Measurements from ENCODE around the gene HEMK1.

HEMK1 gene

DNA sequence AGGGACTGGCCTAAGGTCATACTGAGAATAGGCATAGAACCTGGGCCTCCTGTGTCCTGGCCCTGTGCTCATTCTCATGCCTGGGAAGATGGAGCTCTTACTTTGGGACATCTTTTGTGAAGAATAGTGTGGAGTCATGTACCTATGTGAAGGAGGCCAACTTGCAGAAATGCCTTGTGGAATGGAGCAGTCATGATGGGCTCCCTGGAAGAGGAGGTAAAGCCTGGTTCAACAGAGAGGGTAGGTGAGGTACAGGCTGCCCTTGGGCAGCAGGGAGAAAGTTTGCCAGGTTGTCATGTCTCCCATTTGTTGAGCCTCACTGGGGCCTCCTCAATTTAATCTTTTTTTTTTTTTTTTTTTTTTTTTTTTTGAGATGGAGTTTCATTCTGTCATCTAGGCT, 65.7 kb downstream of the HEMK1 start:
- no peak for DNase-seq (ENCODE audit: low read depth, low spot score)

DNA sequence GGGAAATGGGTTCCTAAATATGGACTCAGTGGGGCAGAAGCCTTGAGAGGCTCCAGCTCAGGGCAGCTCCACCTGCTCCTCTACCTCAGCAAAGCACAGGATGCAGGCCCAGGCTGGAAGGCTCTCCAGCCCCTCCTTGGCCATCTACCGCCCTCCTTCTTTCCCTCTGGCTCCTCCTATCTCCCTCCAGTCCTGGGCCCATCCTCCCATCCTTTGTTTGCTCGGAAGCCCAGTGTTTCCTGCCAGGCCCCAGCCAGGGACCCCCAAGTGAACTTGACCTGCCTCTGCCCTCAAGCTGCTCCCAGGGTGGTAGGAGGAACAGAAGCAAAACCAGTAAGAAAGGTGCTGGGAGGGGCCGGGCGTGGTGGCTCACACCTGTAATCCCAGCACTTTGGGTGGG, 67.7 kb downstream of the HEMK1 start:
- no peak for DNase-seq (ENCODE audit: low read depth, low spot score)

DNA sequence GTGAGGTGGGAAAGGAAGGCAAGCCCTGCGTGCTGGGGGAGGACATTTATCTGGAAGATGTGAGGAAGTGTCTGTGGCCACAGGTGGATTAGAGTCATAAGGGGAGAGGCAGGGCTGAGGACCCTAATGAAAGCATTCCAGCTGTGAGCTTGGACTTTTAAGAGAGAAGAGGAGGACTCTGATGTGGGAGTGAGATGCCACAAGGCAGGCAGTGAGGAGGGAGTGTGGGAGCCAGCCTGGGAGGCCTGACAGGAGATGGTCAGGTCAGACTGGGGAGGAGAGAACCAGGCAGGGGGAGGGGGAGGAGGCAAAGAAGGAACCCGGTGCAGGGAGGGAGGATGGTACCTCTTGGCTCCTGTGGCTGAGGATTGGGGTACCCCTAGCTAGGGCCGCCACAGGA, 68.6 kb downstream of the HEMK1 start:
- DNase-seq (ENCODE audit: low read depth, low spot score) = no peak

DNA sequence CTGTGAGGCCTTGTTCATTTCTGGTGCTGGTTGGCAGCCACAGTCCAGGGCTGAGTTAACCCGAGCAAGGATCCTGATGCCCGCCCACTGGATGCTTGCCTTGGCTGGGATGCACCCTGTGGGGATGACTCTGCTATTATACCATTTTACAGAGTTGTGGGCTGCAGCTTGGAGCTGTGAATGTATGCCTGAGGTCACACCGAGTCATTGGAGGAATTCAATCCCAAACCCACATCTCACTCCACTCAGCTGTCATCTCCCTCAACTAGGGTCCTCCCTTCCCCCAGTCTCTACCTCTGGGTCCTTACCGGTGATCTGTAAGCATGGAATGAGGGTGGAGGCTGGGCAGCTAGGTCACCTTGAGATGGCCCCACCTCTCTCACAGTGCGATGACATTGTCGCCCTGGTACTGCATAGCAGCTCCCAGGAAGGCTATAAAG, 69.8 kb downstream of the HEMK1 start:
- DNase-seq (ENCODE audit: low read depth, low spot score) = no peak

DNA sequence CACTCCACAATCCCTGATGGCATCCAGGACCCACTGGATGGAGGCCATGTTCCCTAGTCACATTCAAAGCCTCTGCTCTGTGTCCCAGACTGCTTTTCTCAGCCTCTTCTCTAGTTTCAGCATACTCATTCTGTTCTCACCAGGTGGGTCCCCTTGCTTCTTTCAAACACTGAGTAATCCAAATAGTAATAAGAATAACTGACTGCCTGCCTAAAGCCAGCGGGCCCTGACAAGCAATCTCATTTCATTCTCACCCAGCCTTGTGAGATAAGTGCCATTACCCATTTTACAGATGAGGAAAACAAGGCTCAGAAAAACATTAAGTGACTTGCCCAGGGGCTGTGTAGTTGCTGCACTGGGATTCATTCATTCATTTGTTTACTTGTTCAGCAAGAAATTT, 73.1 kb downstream of the HEMK1 start:
- DNase-seq (ENCODE audit: low read depth, low spot score) = no peak

DNA sequence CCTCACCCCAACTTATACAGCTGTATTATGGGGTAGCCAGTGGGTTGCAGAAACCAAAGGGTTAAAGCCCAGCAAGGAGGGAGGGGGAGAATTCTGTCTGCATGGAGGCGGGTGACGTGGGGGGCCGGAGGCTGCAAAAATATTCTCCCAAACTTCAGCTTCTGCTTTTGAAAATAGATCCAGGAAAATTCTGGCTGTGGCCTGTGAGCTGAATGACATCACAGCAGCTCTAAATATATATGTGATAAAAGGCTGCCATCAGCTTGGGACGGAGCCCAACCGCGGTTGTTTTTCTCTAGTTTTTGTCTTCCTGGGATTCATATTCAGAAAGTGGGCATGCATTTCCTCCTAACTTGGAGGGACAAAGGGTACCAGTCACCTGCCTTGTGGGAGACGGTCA, 75.2 kb downstream of the HEMK1 start:
- no peak for DNase-seq (ENCODE audit: low read depth, low spot score)

DNA sequence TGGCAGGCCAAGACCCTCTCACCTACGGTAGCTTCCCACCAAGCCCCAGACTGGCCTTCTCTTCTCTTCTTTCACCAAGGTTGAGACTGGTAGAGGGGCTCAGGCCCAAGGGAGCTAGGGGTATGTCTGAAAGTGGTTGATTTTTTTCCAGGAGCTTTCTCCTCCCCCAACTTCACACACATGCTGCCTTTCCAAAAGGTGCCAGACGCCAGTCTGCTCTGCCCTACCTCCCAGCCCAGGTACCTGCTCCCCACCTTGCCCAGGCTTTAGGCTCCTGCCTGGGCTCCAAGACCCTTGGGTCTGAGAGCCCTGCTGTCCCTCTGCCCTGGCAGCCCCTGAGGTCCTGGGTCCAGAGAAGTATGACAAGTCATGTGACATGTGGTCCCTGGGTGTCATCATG, 76.1 kb downstream of the HEMK1 start:
- no peak for DNase-seq (ENCODE audit: low read depth, low spot score)

Measured in activated CD4-positive, CD25-positive, alpha-beta regulatory T cell treated with anti-CD3 and anti-CD28 coated beads, Interleukin-2, amount 50 U/mL, for 16 hours (primary cell).